ENCODE data around the gene TFR2. TPM values are rescaled to one million over a fixed set of nuclear protein-coding genes. Genes with fewer than 3 reads are reported as not detected.

Gene TFR2
- total and polyA plus RNA-seq, 9 of the 15 experiments (the other 6 are each of a cell fraction or from before 2014, with no cell fraction given), result 3.8 to 123 (median 51.1) TPM

- TF ChIP-seq BRCA1 (IDR thresholded peaks at IDR 0.05), result no peak
- no peak for TF ChIP-seq BRCA1 (CRISPR knock-in tag; IDR thresholded peaks at IDR 0.05)
- no peak for TF ChIP-seq ZNF76 (CRISPR knock-in tag; IDR thresholded peaks at IDR 0.05; ENCODE audit: borderline replicate concordance)
- no peak for TF ChIP-seq KAT7 (CRISPR knock-in tag; IDR thresholded peaks at IDR 0.05; ENCODE audit: borderline replicate concordance)
- TF ChIP-seq CC2D1A (IDR thresholded peaks at IDR 0.05), result no peak
- TF ChIP-seq XRCC5 (IDR thresholded peaks at IDR 0.05; ENCODE audit: low read depth, low read length), result no peak
- TF ChIP-seq ZBTB33 (CRISPR knock-in tag; IDR thresholded peaks at IDR 0.05), result peak; percentile 81; the same call in 1 of the 2 replicates
- no peak for TF ChIP-seq ZNF764 (CRISPR knock-in tag; IDR thresholded peaks at IDR 0.05; ENCODE audit: low read depth)
- no peak for TF ChIP-seq TCF7L2 (IDR thresholded peaks at IDR 0.05; ENCODE audit: low read depth, low read length)
- TF ChIP-seq HMBOX1 (IDR thresholded peaks at IDR 0.05), result no peak
- TF ChIP-seq MLLT1 (IDR thresholded peaks at IDR 0.05), result 0 out of 4 replicates have a peak, but pooled peaks of 1 of the 2 experiments have one; percentile 55
- no peak for TF ChIP-seq DDX20 (tag; IDR thresholded peaks at IDR 0.05; ENCODE audit: low read depth)
- TF ChIP-seq SUPT5H (IDR thresholded peaks at IDR 0.05), result peak; percentile 47; the same call in 1 of the 2 replicates
- TF ChIP-seq SIN3A (IDR thresholded peaks at IDR 0.05; ENCODE audit: borderline replicate concordance in 2 of 2, control insufficient read depth in 1 of 2, low read depth in 2 of 2, low read length in 2 of 2), result no peak
- no peak for TF ChIP-seq ZNF146 (CRISPR knock-in tag; IDR thresholded peaks at IDR 0.05; ENCODE audit: unreplicated experiment)
- no peak for TF ChIP-seq ZNF586 (CRISPR knock-in tag; conservative IDR thresholded peaks at IDR 0.05)
- TF ChIP-seq HNRNPL (IDR thresholded peaks at IDR 0.05; ENCODE audit: low read depth, low read length), result 0 out of 2 replicates have a peak, but pooled peaks have one; percentile 31
- TF ChIP-seq DIDO1 (tag; IDR thresholded peaks at IDR 0.05; ENCODE audit: low read depth), result no peak
- TF ChIP-seq ELF4 (CRISPR knock-in tag; IDR thresholded peaks at IDR 0.05), result no peak
- no peak for TF ChIP-seq NONO (IDR thresholded peaks at IDR 0.05; ENCODE audit: low read depth in 2 of 2, low read length in 1 of 2)
- TF ChIP-seq ZBTB43 (CRISPR knock-in tag; IDR thresholded peaks at IDR 0.05), result no peak
- no peak for TF ChIP-seq CTBP1 (IDR thresholded peaks at IDR 0.05; ENCODE audit: borderline replicate concordance)
- no peak for TF ChIP-seq ZNF184 (CRISPR knock-in tag; IDR thresholded peaks at IDR 0.05)
- TF ChIP-seq YBX1 (IDR thresholded peaks at IDR 0.05), result no peak
These were observed 37.1 kb upstream of the TFR2 start (continued) for GRCh38 chr7:100678291-100678984.

Data from K562 (cell line).